OCI-M2 (cell line): ENCODE data around the gene CRTAC1.

Source experiments
- DNase-seq: peaks from one replicate; lab custom pipeline; 2025; ENCODE audit not compliant: unreplicated experiment; lab: John Stamatoyannopoulos, UW

The CRTAC1 gene

GRCh38 chr10:98029149-98030092 is 1.0 kb downstream of the CRTAC1 start:
- no peak for DNase-seq

DNA sequence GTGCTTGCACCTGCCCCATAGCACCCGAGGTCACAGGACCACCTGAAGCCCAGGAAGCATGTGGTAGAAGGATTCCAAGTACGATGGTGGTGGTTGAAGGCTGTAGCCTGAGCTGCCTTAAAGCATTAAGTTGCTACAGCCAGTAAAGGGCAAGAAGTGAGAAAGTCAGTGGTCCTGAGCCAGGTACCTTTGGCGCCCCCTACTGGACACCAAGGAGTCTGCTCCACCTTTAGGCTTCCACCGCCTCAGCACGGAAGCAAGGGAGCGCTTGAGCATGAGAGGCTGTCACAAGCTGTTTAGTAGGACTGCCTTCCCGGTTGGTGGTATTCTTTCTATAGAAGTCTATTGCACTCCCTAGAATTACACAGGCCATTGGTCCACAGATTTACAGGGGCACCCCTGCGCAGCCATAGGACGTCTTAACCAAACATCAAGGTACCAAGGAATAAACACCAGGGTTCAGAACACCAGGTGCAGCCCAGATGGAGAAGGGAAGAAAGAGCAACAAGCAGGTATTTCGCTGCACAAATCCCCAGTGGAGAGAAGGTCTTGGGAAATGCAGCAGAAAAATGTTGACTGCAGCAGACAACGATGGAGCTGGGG is 2.2 kb downstream of the CRTAC1 start:
- DNase-seq: no peak

DNA sequence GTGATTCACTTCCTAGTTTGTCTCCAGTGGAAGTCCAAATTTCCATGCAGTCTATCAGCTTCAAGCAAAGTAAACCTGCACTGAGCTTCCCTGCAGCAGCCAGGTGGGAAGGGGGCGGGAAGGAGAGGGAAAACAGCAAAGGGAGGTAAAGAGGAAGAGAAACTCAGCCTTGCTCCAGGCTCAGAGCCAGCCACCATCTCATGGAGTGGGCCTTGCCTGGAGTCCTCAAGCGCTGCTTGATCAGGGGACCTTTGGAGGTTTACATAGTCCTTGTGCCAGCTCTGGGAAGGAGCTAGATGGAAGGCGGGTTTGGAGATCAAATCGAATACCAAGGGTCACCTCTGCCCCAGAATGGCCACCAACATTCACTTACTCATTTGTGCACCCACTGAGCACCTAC is 7.4 kb downstream of the CRTAC1 start:
- no peak for DNase-seq

GRCh38 chr10:98020784-98021183 is 9.6 kb downstream of the CRTAC1 start:
- DNase-seq: no peak

GRCh38 chr10:98020254-98020653 is 10.2 kb downstream of the CRTAC1 start:
- no peak for DNase-seq

DNA sequence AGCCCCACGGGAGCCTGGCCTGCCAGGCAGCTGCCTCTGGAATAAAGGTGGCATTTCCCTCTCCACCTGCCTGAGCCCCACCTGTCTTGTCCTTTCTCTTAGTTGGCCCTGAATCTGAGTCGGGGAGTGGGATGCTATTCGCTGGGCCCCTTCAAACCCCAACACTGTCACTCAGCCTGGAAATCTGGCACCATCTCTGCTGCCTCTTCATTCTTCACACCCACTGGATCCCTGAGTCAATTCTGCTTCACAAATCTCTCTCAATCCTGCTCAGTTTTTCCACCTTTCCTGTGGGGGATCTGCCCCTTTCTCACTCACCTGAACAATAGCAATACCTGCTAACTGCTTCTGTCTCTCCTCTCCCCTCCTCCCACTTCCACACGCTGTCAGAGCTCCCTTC is 10.6 kb downstream of the CRTAC1 start:
- DNase-seq: no peak

GRCh38 chr10:98016772-98017475 is 13.5 kb downstream of the CRTAC1 start:
- no peak for DNase-seq

- no peak for DNase-seq
Measured at GRCh38 chr10:98013776-98014175, 16.6 kb downstream of the CRTAC1 start.

DNA sequence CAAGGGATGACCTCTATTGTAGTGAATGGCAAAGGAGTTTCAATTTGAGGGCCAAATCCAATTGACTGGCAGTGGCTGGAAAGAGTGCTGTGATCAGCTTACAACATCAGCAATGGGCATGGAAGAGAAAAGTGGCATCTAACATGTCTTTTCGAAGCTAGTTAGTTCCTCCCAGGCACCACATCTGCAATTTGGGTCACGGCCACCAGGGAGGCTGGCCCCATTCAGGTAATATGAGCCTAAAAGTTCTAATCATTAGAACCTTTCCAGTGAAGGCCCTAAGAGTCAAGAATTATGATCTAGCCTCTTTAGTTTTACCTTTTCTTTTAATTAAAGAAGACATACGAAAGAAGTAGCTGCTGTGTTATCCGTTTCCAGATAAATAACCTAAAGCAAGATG is 17.3 kb downstream of the CRTAC1 start:
- no peak for DNase-seq

DNA sequence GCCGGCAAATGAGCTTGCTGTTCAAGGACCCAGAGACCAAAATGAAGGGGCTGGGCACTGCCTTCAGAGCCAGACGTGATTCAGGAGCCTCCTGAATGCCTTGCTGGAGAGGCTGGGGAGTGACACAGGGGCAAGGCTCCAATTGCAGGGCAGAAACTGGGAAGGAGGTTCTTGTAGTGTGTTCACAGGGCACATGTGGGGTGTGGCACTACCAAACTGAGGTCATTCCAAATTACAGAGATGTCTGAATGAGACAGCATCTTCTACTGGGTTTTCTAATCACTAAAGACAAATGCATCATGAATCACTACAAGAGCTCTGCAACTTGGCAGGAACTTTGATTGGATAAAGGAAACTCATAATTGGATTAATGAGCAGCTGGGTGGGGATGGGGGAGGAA is 17.8 kb downstream of the CRTAC1 start:
- no peak for DNase-seq

- no peak for DNase-seq
Measured at GRCh38 chr10:98010939-98011685, 19.3 kb downstream of the CRTAC1 start.

DNA sequence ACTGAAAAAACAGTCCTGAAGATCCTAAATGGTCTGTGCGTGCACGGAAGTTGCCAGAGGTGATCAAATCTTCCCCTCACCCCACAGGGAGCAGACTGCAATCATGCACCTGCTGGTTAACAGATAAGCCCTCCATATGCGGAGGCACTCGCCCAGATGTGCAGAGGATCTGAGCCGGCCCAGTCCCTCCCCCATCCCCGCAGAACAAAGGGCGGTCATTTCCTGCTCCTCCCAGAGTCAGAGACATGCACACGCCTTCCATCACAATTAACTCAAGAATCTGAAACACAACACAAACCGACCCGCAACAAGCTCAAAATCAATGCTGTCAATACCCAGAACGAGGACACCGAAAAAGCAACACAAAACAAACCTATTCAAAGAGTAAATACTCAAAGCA is 24.2 kb downstream of the CRTAC1 start:
- no peak for DNase-seq

DNA sequence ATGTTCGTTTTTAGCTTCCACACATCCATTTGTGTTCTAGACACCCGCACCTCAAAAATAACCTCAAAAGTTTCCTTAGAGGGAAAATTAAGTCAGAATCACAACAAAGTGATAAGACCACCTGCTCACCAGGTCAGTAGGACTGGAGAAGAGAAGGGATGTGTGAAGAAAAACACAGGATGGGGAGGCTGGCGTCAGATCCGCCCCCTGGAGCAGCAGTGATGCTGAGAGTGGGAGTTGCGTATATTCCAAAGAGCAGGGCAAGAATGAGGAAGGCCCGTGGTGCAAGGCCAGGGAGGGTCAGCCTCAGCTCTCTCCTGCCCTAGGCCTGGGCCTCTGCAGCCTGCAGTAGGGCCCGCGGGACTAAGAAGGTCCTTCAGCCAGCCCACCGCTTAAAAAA is 28.7 kb downstream of the CRTAC1 start:
- no peak for DNase-seq

- DNase-seq: no peak
Measured at GRCh38 chr10:98000346-98000745, 30.1 kb downstream of the CRTAC1 start.

- no peak for DNase-seq
Measured at GRCh38 chr10:97999923-98000248, 30.5 kb downstream of the CRTAC1 start.

- DNase-seq: no peak
Measured at GRCh38 chr10:97999066-97999922, 31.1 kb downstream of the CRTAC1 start.

DNA sequence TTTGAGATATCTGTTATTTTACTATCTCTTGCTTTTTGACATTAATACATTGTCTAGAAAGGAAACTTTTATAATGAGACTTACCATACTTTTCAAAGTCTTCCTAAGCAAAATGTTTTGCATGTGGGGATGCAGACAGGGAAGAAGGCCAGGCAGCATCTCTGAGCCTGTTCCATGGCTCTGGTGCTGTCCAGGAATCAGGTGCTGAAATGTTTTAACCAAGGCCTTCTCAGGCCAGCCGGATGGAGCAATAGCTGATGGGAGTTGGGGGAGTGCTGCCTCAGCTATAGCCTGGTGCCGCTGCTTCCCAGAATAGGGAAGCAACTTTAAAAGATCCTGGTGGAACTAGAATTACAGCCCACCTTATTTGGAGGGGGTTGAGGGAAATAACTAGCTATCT is 38.5 kb downstream of the CRTAC1 start:
- no peak for DNase-seq

- DNase-seq: no peak
Measured at GRCh38 chr10:97981816-97982215, 48.6 kb downstream of the CRTAC1 start.

GRCh38 chr10:97977673-97978072 is 52.7 kb downstream of the CRTAC1 start:
- DNase-seq: no peak

DNA sequence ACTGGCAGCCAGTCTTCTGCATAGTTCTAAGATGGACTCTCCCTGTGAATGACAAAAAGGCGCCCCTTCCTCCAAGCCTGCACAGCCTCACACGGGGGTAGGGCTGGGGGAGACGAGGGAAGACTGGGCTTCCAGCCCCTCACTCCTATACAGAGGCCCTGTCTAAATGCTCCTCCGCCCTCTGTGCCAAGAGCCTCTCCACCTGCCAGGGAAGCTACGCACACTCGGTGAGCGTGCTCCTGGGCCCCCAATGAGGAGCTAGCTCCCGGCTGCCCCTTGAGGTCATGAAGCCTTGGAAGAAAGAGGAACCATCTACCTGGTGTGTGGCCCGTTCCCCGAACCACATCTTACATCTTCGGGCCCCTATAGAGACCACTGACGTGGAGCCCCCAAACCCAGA is 54.8 kb downstream of the CRTAC1 start:
- DNase-seq: no peak
